HepG2 (cell line): ENCODE results near the gene CAMKV. TPM values are rescaled to one million over a fixed set of nuclear protein-coding genes. Genes with fewer than 3 reads are reported as not detected.
A peak's percentile ranks its signal among the peaks of the same experiment; 100 is the strongest.

Experiments
- ADNP ChIP-seq: sonication (generic); formaldehyde crosslinking; IDR thresholded peaks from 2 replicates; pipeline ENCODE4 v1.4.0; 2020; ENCODE audit warnings: missing genetic modification reagents
- ATRX ChIP-seq: sonication (generic); formaldehyde crosslinking; IDR thresholded peaks from 2 replicates; pipeline ENCODE4 v1.4.0; 2020; ENCODE audit warnings: missing genetic modification reagents, borderline replicate concordance
- CEBPG ChIP-seq: IDR thresholded peaks from 2 replicates; pipeline ENCODE4 v1.6.1; 2016
- DBP ChIP-seq: sonication (generic); formaldehyde crosslinking; IDR thresholded peaks from 2 replicates; pipeline ENCODE4 v1.4.0; 2020; ENCODE audit warnings: missing genetic modification reagents; ENCODE audit errors: not compliant biosample characterization
- DMAP1 ChIP-seq: IDR thresholded peaks from 2 replicates; pipeline ENCODE4 v1.6.1; 2016
- ERF ChIP-seq: IDR thresholded peaks from 2 replicates; pipeline ENCODE4 v1.6.1; 2018; ENCODE audit warnings: missing biosample characterization, missing genetic modification reagents
- IKZF5 ChIP-seq: IDR thresholded peaks from 2 replicates; pipeline ENCODE4 v1.6.1; 2018; ENCODE audit warnings: missing genetic modification reagents, mild to moderate bottlenecking, missing compliant biosample characterization
- MAZ ChIP-seq, 2 experiments: sonication (generic) in 1 of 2; formaldehyde crosslinking in 1 of 2; IDR thresholded peaks; 2 replicates each; pipeline versions ENCODE4 v1.5.0 to v1.6.1; 2012 to 2020; ENCODE audit warnings: low read depth in 2 of 2, mild to moderate bottlenecking in 2 of 2, borderline replicate concordance in 1 of 2, improper control_type of control experiment in 1 of 2, low read length in 1 of 2, missing genetic modification reagents in 1 of 2, moderate library complexity in 1 of 2
- MIER2 ChIP-seq: IDR thresholded peaks from 2 replicates; pipeline ENCODE4 v1.6.1; 2016; ENCODE audit warnings: missing biosample characterization, missing genetic modification reagents
- NFAT5 ChIP-seq: sonication (generic); formaldehyde crosslinking; IDR thresholded peaks from 2 replicates; pipeline ENCODE4 v1.4.0; 2020; ENCODE audit warnings: missing genetic modification reagents
- RAD21 ChIP-seq: fragments of 450-650 bp; formaldehyde crosslinking; IDR thresholded peaks from 2 replicates; pipeline ENCODE4 v1.5.0; 2020; ENCODE audit warnings: mild to moderate bottlenecking
- REPIN1 ChIP-seq: sonication (generic); formaldehyde crosslinking; IDR thresholded peaks from 2 replicates; pipeline ENCODE4 v1.8.0; 2022; ENCODE audit warnings: missing genetic modification reagents, low read depth, mild to moderate bottlenecking, borderline replicate concordance
- RFX3 ChIP-seq: IDR thresholded peaks from 2 replicates; pipeline ENCODE4 v1.6.1; 2016; ENCODE audit warnings: missing biosample characterization, missing genetic modification reagents
- RNF2 ChIP-seq: fragments of 450-650 bp; conservative IDR thresholded peaks from 2 replicates; pipeline ENCODE4 v1.6.1; 2016; ENCODE audit warnings: low read depth
- WIZ ChIP-seq: sonication (generic); formaldehyde crosslinking; IDR thresholded peaks from 2 replicates; pipeline ENCODE4 v1.5.1; 2020; ENCODE audit warnings: mild to moderate bottlenecking, missing genetic modification reagents
- ZFP36L2 ChIP-seq: sonication (generic); formaldehyde crosslinking; IDR thresholded peaks from 2 replicates; pipeline ENCODE4 v1.4.0; 2020; ENCODE audit warnings: missing genetic modification reagents
- ZNF180 ChIP-seq: sonication (generic); formaldehyde crosslinking; IDR thresholded peaks from 2 replicates; pipeline ENCODE4 v1.4.0; 2020; ENCODE audit warnings: low read depth, missing genetic modification reagents, borderline replicate concordance
- ZNF547 ChIP-seq: sonication (generic); formaldehyde crosslinking; IDR thresholded peaks from 2 replicates; pipeline ENCODE4 v1.5.1; 2020; ENCODE audit warnings: mild to moderate bottlenecking, missing genetic modification reagents
- ZNF616 ChIP-seq: sonication (generic); formaldehyde crosslinking; IDR thresholded peaks from 2 replicates; pipeline ENCODE4 v1.5.0; 2020; ENCODE audit warnings: low read depth, mild to moderate bottlenecking, missing genetic modification reagents
- ZNF652 ChIP-seq: IDR thresholded peaks from 2 replicates; pipeline ENCODE4 v1.6.1; 2016; ENCODE audit warnings: low read depth, borderline replicate concordance
- ZNF713 ChIP-seq: sonication (generic); formaldehyde crosslinking; IDR thresholded peaks from 2 replicates; pipeline ENCODE4 v1.4.0; 2020; ENCODE audit warnings: mild to moderate bottlenecking, missing genetic modification reagents
- polyA plus RNA-seq, 8 experiments: library from polyadenylated mRNA; depleted of rRNA in 3 of 8; stranded (reverse) in 7 of 8; unstranded in 1 of 8; fragments of >200 nt; fragmentation: Illumina TruSeq in 4 of 8; extraction: Trizol in 4 of 8; gene quantifications; 2 replicates each; pipeline versions ENCODE4 v1.2.1 to v1.2.3, GENCODE V29; 2011 to 2016; ENCODE audit warnings: low read depth in 4 of 8, missing spikeins in 1 of 8, mixed read lengths in 1 of 8; ENCODE audit not compliant: insufficient read depth in 1 of 8
- total RNA-seq, 5 experiments: library from RNA; depleted of rRNA; stranded (reverse); fragments of >200 nt; fragmentation: Illumina TruSeq; extraction: Trizol; gene quantifications; 2 replicates each; pipeline ENCODE4 v1.2.3, GENCODE V29; 2016; ENCODE audit warnings: low read depth in 1 of 5
- TF ChIP-seq, protein P1 (sequence below): sonication (generic); formaldehyde crosslinking; IDR thresholded peaks from 2 replicates; pipeline ENCODE4 v1.9.0; 2022; ENCODE audit warnings: missing genetic modification reagents, mild to moderate bottlenecking, borderline replicate concordance

The CAMKV gene
- total and polyA plus RNA-seq, 2 of the 13 experiments (the other 11 are each of a cell fraction or from before 2014, with no cell fraction given) = 0.13 to 0.15 TPM

DNA sequence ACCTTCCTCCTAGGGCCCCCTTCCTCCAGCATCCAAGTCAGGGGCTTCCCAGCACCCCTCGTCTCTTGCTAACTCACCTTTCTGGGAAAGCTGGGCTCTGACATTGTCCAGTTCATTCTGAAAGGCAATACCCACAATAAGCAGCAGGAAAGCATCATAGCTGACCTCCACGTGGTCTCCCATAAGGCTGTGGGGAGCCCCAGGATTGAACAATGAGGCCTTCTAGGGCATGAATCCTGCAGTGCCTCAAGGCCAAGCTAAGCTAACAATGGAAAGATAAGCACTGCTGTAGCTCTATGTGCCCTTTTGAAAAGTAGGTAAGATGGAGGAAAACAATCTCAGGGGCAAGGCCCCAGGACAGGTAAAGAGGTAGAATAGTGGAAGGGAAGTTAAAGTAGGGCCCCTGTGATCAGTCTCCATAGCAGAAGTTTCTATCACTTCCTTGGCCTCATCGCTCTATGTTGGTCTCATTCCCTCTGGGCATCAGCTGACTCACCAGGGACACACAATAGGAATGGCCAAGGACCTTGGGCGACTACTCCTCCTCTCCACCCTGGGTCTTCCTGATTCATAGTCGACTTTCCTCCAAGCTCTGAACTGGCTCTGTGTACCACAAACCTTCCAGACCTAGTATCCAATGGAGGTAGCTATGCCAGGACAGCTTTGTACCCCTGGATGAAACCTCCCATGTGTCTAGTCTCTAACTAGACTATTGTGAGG lies 25.1 kb downstream of the CAMKV start (continued):
- 0 out of 2 replicates have a peak, but pooled peaks have one; percentile 55 for TF ChIP-seq IKZF5 (CRISPR knock-in tag)
- TF ChIP-seq RAD21 (CRISPR knock-in tag) = no peak
- no peak for TF ChIP-seq WIZ (CRISPR knock-in tag)
- TF ChIP-seq DMAP1 (CRISPR knock-in tag) = peak; percentile 71; the same call in 1 of the 2 replicates
- TF ChIP-seq DBP (CRISPR knock-in tag) = no peak
- TF ChIP-seq ATRX (CRISPR knock-in tag) = no peak
- no peak for TF ChIP-seq ZNF616 (CRISPR knock-in tag)
- TF ChIP-seq ERF = 0 out of 2 replicates have a peak, but pooled peaks have one; percentile 51
- TF ChIP-seq ZNF180 (CRISPR knock-in tag) = no peak
- TF ChIP-seq MAZ (IDR thresholded peaks at IDR 0.05; ENCODE audit: borderline replicate concordance, low read depth, low read length) = no peak
- TF ChIP-seq MAZ (CRISPR knock-in tag; IDR thresholded peaks at IDR 0.05; ENCODE audit: low read depth) = no peak
- TF ChIP-seq, protein P1, sequence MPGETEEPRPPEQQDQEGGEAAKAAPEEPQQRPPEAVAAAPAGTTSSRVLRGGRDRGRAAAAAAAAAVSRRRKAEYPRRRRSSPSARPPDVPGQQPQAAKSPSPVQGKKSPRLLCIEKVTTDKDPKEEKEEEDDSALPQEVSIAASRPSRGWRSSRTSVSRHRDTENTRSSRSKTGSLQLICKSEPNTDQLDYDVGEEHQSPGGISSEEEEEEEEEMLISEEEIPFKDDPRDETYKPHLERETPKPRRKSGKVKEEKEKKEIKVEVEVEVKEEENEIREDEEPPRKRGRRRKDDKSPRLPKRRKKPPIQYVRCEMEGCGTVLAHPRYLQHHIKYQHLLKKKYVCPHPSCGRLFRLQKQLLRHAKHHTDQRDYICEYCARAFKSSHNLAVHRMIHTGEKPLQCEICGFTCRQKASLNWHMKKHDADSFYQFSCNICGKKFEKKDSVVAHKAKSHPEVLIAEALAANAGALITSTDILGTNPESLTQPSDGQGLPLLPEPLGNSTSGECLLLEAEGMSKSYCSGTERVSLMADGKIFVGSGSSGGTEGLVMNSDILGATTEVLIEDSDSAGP (CRISPR knock-in tag) = no peak
- TF ChIP-seq ZNF713 (CRISPR knock-in tag) = no peak
- no peak for TF ChIP-seq NFAT5
- TF ChIP-seq ZNF547 (CRISPR knock-in tag) = peak; percentile 55; the same call in 1 of the 2 replicates
- no peak for TF ChIP-seq RFX3 (CRISPR knock-in tag)
- no peak for TF ChIP-seq ZFP36L2 (CRISPR knock-in tag)
- TF ChIP-seq MIER2 (CRISPR knock-in tag) = peak; percentile 35; the same call in 1 of the 2 replicates
- no peak for TF ChIP-seq CEBPG (CRISPR knock-in tag)
- TF ChIP-seq ZNF652 (CRISPR knock-in tag) = no peak
- no peak for TF ChIP-seq ADNP (CRISPR knock-in tag)
- 0 out of 2 replicates have a peak, but pooled peaks have one; percentile 33 for TF ChIP-seq REPIN1 (CRISPR knock-in tag)
- TF ChIP-seq RNF2 = no peak
